ENCODE results near the gene ZBTB17. TPM values are rescaled to one million over a fixed set of nuclear protein-coding genes. Genes with fewer than 3 reads are reported as not detected.

The ZBTB17 gene
- total RNA-seq, 1 donor from 2014 or later: 24.7 TPM

DNA sequence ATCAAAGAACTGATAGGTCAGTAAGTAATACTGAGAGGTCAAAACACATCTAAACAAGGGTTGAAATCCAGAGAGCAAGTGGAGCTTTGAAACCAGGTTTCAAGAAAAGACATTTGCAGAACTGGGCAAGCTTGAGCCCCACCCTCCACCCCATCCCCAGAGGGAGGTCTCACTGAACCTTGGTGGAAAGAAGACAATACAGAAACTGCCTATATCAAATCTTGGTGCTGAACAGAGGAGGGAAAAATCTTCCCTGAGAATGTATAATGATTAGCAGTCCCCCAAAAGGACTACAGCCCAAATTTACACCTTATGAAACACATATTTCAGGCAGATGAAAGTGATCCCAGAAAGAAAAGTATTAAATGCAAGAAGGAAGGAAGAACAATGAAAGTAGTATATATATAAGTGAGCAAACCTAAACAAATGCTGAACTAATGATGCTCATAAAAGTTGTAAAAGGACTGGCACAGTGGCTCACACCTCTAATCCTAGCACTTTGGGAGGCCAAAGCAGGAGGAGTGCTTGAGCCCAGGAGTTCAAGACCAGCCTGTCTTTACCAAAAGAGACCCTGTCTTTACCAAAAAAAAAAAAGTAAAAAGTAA, 12.4 kb downstream of the ZBTB17 start:
- TF ChIP-seq, protein P1, sequence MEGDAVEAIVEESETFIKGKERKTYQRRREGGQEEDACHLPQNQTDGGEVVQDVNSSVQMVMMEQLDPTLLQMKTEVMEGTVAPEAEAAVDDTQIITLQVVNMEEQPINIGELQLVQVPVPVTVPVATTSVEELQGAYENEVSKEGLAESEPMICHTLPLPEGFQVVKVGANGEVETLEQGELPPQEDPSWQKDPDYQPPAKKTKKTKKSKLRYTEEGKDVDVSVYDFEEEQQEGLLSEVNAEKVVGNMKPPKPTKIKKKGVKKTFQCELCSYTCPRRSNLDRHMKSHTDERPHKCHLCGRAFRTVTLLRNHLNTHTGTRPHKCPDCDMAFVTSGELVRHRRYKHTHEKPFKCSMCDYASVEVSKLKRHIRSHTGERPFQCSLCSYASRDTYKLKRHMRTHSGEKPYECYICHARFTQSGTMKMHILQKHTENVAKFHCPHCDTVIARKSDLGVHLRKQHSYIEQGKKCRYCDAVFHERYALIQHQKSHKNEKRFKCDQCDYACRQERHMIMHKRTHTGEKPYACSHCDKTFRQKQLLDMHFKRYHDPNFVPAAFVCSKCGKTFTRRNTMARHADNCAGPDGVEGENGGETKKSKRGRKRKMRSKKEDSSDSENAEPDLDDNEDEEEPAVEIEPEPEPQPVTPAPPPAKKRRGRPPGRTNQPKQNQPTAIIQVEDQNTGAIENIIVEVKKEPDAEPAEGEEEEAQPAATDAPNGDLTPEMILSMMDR (IDR thresholded peaks at IDR 0.05; ENCODE audit: borderline replicate concordance): no peak
- Histone ChIP-seq H3K4me1 (peaks cover 66% of the 10 kb centered on the region), H3K36me3 (peaks cover 3% of the 10 kb centered on the region), H3K27me3 (ENCODE audit: low read depth) (no peaks in the 10 kb centered on the region), H3K27ac (replicated peaks) (peak overlapping the region; percentile 3), H3K9me3 (replicated peaks) (no peaks in the 10 kb centered on the region), H3K4me3 (no peak overlapping the region)
- DNase-seq: no peak
- intact Hi-C loops (cut with micrococcal nuclease): no loop called here

DNA sequence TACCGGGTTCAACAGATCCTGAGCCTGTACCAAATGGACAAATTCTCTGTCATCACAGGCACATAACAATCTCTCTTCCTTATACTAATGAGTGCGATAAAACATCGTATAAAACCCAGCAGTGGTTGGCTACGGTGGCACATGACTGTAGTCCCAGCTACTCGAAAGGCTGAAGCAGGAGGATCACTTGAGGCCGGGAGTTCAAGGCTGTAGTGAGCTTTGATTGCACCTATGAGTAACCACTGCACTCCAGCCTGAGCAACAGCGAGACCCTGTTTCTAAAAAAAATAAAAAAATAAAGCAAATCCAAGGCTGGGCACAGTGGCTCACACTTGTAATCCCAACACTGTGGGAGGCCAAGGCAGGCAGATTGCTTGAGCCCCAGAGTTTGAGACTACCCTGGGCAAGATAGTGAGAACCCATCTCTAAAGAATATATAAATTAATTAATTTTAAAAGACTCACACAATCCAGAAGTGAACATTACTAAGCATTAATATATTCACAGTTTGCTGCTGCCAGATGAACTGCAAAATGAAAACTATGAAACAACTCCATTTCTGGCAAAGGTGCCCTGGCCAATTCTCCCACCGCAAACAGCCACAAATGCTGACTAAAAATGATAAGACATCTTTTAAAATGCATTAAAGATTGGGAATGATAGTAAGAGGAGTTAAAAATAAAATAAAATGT, 13.1 kb downstream of the ZBTB17 start:
- no peak for DNase-seq
- no peak overlapping the region for H3K27ac ChIP-seq (replicated peaks)
- no peaks in the 10 kb centered on the region for H3K9me3 ChIP-seq (replicated peaks)
- TF ChIP-seq, protein P1 (IDR thresholded peaks at IDR 0.05; ENCODE audit: borderline replicate concordance): no peak
- intact Hi-C loops (cut with micrococcal nuclease): no loop called here
- no peaks in the 10 kb centered on the region for H3K27me3 ChIP-seq (ENCODE audit: low read depth)
- peaks cover 73% of the 10 kb centered on the region for H3K4me1 ChIP-seq
- H3K4me3 ChIP-seq: no peak overlapping the region
- no peaks in the 10 kb centered on the region for H3K36me3 ChIP-seq

DNA sequence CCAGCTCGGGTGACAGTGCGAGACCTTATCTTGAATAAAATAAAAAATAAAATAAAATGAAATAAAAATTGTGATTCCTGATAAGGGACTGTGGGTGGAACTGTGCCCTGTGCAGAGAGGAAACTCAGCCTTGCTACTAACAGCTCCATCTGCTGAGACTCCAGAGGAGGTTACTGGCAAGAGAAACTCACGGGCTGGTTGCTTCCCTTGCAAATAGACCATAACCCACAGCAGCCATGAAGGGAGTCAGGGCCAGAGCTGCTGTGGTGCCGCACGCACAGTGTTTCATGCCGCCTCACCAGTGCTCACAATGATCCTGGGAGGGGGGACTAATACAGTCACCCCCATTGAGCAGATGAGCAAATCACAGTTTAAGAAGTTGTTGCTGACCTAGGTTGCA, 13.7 kb downstream of the ZBTB17 start:
- intact Hi-C loops (cut with micrococcal nuclease): no loop called here
- Histone ChIP-seq H3K36me3 (peaks cover 5% of the 10 kb centered on the region), H3K9me3 (replicated peaks) (no peaks in the 10 kb centered on the region), H3K27ac (replicated peaks) (no peak overlapping the region), H3K4me3 (no peak overlapping the region), H3K27me3 (ENCODE audit: low read depth) (no peaks in the 10 kb centered on the region), H3K4me1 (peaks cover 77% of the 10 kb centered on the region)
- TF ChIP-seq, protein P1 (IDR thresholded peaks at IDR 0.05; ENCODE audit: borderline replicate concordance): no peak
- DNase-seq: no peak

DNA sequence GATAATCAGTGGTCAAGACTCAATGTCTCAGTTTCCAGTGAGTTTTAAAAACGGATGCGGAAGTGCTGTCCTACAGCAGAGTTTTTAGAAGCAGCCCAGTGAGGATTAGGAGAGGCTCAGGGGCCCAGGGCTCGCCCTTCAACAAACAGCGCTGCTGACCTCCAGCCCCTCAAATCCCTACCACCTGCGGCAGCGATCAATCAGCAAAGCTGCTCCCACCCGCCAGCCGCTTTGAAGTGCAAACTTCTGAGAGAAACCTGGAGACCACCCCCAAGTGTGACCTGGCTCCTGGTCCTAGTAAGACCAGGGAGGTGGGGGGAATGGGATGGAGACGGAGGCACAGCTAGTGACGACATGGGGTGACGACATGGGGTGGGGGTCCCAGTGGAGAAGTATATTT, 14.4 kb downstream of the ZBTB17 start:
- intact Hi-C loops (cut with micrococcal nuclease): no loop called here
- H3K27ac ChIP-seq (replicated peaks): no peak overlapping the region
- peaks cover 5% of the 10 kb centered on the region for H3K36me3 ChIP-seq
- H3K4me3 ChIP-seq: no peak overlapping the region
- H3K27me3 ChIP-seq (ENCODE audit: low read depth): no peaks in the 10 kb centered on the region
- TF ChIP-seq, protein P1 (IDR thresholded peaks at IDR 0.05; ENCODE audit: borderline replicate concordance): no peak
- peaks cover 73% of the 10 kb centered on the region for H3K4me1 ChIP-seq
- no peaks in the 10 kb centered on the region for H3K9me3 ChIP-seq (replicated peaks)
- no peak for DNase-seq

DNA sequence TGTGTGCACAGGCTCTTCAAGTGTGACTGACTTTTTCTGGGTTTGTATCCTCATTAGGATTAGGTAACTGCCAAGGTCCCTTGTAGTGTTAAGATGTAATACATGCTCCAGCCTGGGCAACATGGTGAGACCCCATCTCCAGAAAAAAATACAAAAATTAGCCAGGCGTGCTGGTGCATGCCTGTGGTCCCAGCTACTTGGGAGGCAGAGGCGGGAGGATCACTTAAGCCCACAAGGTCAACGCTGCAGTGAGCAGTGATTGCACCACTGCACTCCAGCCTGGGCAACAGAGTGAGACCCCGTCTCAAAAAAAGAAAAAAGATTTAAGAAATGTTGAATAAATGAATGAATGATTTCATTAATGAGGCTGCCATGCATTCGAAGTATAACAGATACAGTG, 15.1 kb downstream of the ZBTB17 start:
- no peaks in the 10 kb centered on the region for H3K27me3 ChIP-seq (ENCODE audit: low read depth)
- intact Hi-C loops (cut with micrococcal nuclease): no loop called here
- TF ChIP-seq, protein P1 (IDR thresholded peaks at IDR 0.05; ENCODE audit: borderline replicate concordance): no peak
- no peak for DNase-seq
- H3K4me3 ChIP-seq: no peak overlapping the region
- no peak overlapping the region for H3K27ac ChIP-seq (replicated peaks)
- no peaks in the 10 kb centered on the region for H3K9me3 ChIP-seq (replicated peaks)
- H3K36me3 ChIP-seq: peaks cover 5% of the 10 kb centered on the region
- peaks cover 73% of the 10 kb centered on the region for H3K4me1 ChIP-seq
